Cardiac septum (tissue), 1 donor: ENCODE measurements around the gene MICALL1. TPM values are rescaled to one million over a fixed set of nuclear protein-coding genes. Genes with fewer than 3 reads are reported as not detected.

ENCODE experiments used
- DNase-seq: peaks from one replicate; pipeline ENCODE4 v3.0.0-alpha.2; 2020; ENCODE audit warnings: low spot score
- intact Hi-C: fragments of 100-400 bp; cut with DNase I; formaldehyde crosslinking; loops from one replicate; pipeline ENCODE4 v1.14.0; 2022
- long read RNA-seq: library from polyadenylated mRNA; unstranded; transcript quantifications from one replicate; pipeline ENCODE4 v2.0.0, GENCODE V29; 2021
- total RNA-seq: library from RNA; stranded (reverse); fragmentation: NEBNext Ultra II Directional; extraction: Animal tissue kit (Norgen Biotek cat#: 25700); gene quantifications from one replicate; pipeline ENCODE4 v1.2.1, GENCODE V29; 2021
- donor health status: DM: no; HTN: no; CAD: no.

MICALL1 gene, protein sequence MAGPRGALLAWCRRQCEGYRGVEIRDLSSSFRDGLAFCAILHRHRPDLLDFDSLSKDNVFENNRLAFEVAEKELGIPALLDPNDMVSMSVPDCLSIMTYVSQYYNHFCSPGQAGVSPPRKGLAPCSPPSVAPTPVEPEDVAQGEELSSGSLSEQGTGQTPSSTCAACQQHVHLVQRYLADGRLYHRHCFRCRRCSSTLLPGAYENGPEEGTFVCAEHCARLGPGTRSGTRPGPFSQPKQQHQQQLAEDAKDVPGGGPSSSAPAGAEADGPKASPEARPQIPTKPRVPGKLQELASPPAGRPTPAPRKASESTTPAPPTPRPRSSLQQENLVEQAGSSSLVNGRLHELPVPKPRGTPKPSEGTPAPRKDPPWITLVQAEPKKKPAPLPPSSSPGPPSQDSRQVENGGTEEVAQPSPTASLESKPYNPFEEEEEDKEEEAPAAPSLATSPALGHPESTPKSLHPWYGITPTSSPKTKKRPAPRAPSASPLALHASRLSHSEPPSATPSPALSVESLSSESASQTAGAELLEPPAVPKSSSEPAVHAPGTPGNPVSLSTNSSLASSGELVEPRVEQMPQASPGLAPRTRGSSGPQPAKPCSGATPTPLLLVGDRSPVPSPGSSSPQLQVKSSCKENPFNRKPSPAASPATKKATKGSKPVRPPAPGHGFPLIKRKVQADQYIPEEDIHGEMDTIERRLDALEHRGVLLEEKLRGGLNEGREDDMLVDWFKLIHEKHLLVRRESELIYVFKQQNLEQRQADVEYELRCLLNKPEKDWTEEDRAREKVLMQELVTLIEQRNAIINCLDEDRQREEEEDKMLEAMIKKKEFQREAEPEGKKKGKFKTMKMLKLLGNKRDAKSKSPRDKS
- 16.5 TPM for total RNA-seq
- long read RNA-seq, full-length matches to known transcripts, result 2 of 14 reads
- long read RNA-seq, partial matches to known transcripts, result 7 of 14 reads
- long read RNA-seq, other reads (novel, unspliced or antisense), result 5 of 14 reads

DNA sequence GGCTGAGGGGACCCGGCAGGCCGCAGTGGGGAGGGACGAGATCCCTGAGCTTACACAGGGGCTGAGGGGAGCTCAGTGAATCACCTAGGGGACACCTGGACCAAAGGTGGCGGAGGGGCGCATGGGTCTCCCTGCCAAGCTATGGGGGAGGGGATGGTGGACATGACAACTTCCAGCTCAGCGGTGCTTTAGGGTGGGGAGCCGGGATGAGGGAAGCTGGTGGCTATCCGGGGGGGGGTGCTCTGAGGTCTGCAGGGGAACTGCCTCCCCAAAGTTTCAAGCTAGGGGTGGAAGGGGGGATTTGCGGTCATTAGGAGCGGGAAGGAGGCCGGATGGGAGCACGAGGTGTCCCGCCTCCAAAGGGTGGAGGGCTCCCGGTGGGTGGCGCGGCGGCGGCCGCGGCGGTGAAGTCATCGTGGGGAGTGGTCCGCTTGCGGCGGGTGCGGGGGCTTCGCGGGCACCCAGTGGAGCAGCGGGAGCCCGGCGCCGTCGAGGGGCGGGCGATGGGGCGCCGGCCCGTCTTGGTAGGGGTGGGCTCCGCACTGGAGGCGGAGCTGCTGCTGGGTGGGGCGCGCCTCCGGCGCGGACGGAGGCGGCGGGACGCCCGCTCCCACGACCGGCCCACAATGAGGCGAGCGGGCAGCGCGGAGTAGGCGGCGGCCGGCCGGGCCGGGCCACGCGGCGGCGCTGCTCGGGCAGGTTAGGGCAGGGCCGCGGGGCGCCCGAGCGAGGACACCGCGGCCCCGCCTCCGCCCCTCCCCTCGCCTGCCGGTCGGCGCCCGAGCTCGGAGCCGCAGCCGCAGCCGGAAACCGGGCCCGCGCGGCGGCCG, at the start of gene MICALL1:
TSS of gene MICALL1 (plus strand) at position 764 of the 830 bp plus-strand sequence. CDS start 126 bp downstream, outside the sequence.
- intact Hi-C loops, result no loop called here
- DNase-seq, result peak; percentile 82

DNA sequence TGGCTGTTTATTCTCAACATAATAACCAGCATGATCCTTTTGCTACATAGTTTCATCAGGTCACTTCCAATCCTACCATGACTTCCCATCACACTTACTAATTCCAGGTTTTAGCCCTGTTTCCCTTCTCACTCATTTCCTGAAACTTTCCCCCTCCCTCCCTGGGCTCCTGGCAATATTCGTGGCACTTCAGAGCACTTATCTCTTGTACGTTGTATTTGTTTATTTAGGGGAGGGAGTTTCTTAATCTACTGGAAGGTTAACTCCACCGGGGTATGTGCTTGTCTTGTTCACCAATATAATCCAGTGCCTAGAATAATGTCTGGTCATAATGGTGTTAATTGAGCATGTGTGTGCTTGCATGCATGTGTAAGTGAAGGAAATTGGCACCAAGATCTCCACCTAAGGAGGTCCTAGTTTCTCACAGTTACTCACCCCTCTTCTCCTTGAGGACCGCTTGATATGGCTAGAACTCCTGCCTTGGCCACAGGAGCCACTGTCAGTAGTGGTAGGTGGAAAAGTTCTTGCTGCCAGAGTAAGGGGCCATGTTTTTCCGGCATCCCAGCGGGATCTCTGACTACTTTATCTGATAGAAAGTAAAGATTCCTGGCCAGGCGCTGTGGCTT, 45.2 kb upstream of the MICALL1 start:
- intact Hi-C loops, result no loop called here
- DNase-seq, result no peak

DNA sequence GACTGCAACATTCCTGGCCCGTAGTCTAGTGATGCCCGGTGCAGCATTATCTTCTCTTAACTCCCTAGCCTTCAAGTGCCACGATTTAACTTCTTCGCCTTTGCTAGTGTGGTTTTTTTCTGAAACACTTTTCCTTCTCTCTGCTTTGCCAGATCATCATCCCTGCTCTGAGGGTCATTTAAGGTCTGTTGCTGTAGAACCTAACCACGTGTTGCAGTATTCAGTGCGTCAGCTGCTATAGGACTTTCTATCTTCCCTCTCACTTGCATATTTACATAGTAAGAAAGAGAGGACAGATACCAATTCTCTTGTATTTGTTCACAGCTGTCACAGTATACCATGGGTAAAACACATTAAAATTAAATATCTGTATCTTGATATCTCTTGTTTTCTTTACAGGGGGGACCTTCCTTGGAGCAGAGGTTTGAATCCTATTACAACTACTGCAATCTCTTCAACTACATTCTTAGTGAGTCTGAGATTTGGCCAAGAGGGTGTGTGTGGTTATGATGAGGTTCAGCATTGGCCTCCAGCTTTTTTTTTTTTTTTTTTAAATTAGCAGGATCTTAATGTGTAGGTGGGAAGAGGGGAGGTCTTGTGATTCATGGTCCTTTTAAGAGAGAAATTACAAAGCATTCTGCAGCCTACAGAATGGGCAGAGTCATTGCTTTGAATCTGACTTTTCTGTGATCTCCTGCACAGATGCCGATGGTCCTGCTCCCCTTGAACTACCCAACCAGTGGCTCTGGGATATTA, 43.3 kb upstream of the MICALL1 start:
- intact Hi-C loops, result loop anchor here (1.0 kb wide), 1 partner anchor 45 kb away; no protein-coding TSS in a partner anchor
- no peak for DNase-seq

DNA sequence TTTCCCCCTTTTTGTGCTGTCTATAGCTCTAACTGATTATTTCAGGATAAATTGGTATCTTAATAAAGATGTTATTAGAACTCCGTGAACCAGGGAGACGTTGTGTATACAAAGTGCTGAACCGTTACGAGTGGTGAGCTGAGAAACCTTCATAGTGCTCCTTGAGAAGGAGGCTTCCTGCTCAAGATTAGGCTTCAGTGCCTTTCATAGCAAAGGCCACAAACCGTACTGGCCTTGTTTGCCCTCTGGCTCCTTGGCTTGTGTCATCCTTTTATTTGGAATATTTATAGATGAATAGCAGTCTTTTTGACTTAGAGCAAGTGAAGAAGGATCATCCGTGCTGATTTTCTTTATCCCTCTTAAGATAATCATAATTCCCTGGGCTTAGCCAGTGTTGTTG, 40.6 kb upstream of the MICALL1 start:
- intact Hi-C loops, result no loop called here
- no peak for DNase-seq

DNA sequence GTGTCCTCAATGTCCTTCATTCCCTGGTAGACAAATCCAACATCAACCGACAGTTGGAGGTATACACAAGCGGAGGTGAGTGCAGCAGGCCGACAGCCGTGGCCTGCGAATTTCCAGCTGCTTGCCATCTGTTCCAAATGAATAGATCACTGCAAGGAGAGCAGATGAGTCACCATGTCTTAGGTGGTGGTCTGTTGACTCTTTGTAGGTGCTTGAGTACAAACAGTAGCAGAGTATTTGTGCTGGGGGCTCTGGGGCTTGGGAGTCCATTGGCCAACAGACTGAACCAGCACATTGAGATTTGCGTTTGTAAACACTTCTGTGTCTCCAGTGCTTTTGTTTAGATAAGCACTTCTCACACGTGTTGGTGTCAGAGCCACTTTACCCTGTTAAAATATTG, 35.8 kb upstream of the MICALL1 start:
- intact Hi-C loops, result no loop called here
- DNase-seq, result no peak

DNA sequence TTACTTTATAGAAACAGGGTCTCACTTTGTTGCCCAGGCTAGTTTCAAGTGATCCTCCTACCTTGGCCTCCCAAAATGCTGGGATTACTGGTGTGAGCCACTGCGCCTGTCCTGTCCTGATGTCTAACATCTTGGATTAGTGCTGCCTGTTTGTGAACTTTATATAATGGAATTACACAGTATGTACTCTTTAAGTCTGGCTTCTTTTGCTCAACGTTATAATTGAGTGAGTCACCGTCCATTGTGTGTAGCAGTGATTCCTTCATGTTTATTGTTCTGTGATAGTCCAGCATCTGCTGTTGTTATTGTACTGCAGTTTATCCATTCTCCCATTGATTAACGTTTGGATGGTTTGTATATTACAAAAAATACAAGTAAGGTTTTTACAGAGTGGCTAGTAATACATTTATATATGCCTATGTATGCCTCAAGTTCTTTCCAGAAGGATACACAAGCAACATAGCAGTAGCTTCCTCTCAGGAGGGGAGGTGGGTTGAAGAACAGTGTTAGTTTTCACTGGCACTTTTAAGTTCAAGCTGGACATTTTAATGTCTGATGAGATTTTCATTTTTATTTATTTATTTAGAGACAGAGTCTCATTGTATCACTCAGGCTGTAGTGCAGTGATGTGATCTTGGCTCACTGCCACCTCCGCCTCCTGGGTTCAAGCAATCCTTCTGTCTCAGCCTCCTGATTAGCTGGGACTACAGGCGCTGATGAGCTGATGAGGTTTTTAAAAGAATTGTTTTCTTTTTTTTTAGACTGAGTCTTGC, 25.2 kb upstream of the MICALL1 start:
- DNase-seq, result peak; percentile 3
- intact Hi-C loops, result no loop called here

DNA sequence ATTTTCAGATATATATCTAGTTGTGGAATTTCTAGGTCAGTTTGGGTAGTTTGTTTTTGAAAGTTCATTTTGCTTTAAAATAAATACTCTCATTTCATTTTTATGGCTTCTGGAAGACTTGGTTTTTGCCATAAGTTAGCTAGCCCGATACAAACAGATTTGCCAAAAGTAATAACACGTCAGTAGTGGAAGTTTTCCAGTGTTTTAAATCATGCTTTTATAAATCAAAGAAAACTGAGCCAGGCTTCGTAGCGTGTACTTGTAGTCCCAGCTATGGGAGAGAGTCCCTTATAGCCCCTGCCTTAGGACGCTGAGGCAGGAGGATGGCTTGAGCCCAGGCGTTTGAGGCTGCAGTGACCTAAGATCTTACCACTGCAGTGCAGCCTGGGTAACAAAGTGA, 21.7 kb upstream of the MICALL1 start:
- intact Hi-C loops, result no loop called here
- DNase-seq, result no peak

DNA sequence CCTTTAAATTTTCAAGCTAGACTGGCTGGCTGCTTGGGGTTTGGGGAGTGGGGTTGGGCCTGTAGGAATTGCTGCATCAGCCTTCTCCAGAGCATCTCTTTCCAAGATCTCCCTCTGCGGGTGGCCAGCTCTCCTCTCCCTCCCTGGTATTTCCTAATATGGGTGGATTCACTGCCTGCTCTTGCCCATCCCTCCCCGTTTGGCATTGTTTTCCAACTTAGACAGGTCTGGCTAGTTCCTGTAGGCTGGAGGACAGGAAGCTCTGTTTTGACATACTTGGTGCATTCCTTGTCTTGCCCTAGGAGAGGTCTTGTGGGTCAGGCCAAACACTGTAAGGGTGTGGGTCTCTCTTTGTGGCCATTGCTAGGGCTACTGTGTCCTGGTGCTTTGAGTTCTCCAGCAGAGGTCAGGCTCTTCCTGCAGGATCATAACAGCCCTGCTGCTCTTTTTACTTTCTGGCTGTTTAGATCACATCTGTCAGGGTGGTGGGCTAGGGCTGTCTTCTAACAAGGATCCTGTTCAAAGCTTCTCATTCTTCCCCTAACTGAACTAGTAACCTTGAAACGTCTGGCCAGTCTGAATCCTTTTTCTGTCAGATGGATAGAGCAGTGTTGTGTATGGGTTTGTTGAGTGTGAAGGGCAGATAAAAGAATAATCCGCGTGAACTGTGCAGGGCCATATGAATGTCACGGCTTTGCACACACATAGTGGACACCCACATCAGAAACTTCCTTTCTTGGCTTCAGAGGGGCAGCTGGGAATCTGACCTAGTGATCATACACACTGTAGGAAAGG, 18.3 kb upstream of the MICALL1 start:
- DNase-seq, result no peak
- intact Hi-C loops, result loop anchor here (5.0 kb wide), 2 partner anchors 45 to 80 kb away; no protein-coding TSS in a partner anchor

DNA sequence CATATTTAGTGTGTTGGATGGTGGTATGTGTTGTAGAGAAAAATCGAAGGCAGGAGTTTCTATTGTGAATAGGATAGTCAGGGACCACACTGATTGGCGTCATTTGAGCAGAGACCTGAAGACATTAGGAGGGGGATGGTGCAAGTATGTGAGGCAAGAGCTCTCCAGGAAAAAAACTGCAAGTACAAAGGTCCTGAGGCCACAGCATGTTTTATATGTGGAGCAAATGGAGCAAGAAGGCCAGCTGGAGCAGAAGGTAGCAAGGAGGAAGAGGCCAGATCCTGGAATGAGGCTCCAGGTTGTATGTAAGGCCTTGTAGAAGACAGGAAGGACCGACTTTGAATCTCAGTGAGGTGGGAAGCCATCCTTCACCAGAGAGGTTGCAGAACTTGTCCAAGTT, 14.2 kb upstream of the MICALL1 start:
- intact Hi-C loops, result no loop called here
- no peak for DNase-seq

DNA sequence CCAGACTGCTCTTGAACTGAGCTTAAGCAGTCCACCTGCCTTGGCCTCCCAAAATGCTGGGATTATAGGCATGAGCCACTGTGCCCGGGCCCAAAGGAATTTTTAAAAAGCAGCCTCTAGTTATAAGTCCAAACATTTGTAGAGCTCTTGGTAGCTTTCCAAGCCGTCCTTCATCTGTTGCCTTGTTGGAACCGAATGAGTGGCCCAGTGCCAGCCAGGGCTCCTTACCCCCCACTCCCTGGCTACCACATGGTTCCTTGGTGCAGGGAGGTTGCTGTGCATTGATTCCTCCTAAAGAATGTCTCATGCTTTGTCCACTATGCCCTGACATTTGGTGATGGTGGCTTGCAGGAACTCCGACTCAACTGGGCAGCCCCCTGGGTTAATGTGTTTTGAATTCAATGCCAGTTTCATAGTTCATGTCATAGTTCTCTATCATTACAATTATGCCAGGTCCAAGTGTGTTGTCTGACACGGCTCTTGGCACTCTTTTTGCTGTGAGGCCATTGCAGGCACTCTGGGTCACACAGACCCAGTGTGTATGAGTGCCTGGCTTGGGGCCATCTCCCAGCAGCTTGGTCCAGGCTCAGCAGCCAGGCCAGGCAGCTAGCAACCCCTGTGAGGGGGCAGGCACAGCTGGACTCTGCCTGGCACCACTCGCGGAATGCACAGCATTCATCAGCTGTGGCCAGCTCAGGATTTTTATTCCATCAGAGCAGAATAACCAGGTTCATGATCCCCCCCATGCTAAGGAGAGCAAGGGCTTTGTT, 13.3 kb upstream of the MICALL1 start:
- intact Hi-C loops, result no loop called here
- peak; percentile 85 for DNase-seq

DNA sequence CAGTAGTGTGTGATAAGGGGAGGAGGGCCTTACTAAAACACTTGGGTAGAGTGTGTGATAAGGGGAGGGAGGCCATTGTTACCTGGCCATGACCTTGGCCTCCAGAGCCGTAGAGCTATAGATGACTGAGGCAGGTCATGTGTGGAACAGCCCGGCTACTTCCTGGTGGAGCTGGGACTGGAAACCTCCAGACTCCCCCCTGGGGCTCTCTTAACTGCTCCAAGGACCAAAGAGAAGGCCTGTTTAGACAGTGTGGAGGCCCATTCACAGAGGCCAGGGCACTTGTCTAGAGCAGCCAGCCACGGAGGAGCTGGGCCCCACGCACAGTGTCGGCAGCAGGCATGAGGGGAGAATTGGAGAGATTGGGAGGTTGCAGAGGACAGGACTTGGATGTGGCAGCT, 12.5 kb upstream of the MICALL1 start:
- intact Hi-C loops, result no loop called here

DNA sequence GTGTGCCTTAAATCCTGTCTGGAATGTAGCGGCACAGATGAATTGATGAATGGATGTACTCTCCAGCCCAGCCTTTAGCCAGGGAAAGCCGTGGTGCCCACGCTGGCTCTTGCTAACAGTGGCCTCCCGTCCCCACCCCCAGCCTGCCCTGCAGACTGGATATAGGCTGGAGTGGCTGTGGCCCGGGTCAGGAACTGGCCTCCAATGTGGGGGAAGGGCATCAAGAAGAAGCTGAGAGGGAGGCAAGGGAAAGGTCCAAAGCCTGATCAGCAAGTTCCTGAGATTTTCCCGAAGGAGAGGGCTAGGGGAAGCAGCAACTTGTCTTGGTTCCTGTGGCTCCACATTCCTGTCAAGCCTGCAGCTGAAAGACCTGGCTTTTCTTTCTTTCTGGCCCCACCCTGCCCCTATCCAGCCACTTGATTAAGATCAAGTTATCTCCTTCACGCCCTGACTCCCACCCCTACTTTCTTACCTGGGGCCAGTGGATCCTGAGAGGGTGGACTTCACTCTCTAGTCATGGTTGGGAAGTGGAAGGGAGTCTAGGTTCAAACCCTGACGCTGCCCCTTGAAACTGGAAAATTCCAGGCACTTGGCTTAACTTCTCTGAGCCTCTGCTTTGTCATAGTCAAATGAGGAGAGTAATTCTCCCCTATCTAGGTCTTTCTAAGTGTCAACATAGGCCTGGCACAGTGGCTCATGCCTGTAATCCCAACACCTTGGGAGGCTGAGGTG, 11.0 kb upstream of the MICALL1 start:
- no peak for DNase-seq
- intact Hi-C loops, result no loop called here

More for the DNA sequence above, 12.5 kb upstream of the MICALL1 start:
- no peak for DNase-seq

DNA sequence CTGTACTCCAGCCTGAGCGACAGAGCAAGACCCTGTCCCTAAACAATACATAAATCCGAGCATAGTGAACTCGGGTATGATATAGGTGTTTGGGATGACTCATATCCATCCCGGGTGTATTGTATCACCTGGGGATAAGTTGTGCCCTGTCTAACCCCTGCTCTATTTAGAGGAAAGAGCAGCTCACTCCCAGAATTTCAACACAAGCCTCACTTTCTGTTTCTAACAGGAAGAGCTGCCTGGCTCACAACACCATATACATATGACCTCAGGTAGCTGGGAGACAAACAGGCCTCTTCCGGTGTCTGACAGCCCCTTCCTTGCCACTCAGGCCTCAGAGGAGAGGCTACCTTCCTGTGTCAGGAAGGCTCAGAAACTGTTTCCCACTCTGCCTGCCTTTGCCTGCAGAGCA, 9.9 kb upstream of the MICALL1 start:
- intact Hi-C loops, result no loop called here
- DNase-seq, result no peak

DNA sequence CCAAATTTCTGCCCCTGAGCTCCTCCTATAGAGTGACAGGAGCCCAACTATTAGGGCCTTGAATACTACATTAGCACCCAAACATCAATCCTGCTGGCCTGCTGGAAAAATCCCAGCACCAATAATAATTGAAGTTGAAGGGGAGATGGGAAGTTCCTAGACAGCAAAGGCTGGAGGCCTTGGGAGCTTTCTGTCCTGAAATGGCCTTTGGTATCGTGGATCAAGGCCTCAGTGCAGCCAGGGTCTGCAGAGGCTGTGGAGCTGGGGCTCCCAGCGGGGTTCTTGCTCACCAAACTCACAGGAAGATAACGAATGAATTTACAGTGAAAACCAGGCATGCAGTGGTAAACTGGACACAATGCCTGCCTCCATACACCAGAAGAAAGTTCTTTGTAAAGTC, 9.2 kb upstream of the MICALL1 start:
- intact Hi-C loops, result no loop called here
- no peak for DNase-seq

DNA sequence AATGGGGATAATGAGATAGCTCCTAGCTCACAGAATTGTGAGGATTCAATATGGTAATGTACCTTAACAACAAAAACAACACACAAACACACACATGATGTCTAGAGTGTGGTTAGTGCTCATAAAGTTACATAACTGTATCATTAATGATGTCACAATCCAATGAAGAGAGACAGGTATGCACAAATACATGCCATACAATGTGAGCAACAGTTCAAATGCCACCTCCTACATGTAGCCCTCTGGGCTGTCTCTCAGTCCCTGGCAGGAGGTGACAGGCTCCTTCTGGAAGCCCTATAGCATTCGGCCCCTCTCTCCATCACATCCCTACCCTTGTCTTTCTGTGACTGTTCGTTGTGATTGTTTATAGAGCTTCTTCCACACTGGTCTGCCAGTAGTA, 8.3 kb upstream of the MICALL1 start:
- intact Hi-C loops, result no loop called here
- no peak for DNase-seq
